ENCODE data around the gene KLK6.
"Not testable (repeated sequence)": the region's sequence is repeated elsewhere in the genome, so short reads cannot be mapped to it uniquely, and the experiment has no call there.

Gene KLK6

GRCh38 chr19:50998061-50998460, 28.7 kb upstream of the KLK6 start:
- DNase-seq, result no peak

DNA sequence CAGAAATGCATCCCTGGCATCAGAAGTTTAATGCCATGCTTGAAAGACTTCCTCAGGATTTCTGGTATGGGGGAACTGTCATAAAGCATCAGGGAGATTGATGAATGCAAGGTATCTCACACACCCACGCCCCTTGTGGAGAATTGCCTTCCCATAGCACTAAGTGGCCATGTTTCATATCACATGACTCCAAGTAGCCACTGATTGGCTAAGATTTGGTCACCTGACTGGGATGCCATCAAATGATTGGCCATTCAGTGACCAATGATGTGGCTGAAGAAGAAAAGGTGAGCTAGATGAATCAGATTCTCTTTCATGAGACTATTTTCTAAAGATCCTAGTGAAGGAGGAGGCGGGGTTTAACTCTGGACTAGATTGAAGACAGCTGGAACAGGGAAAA, 24.7 kb upstream of the KLK6 start:
- no peak for DNase-seq

GRCh38 chr19:50992666-50993035, 23.3 kb upstream of the KLK6 start:
- no peak for DNase-seq

- not testable (repeated sequence) for DNase-seq
Observed at GRCh38 chr19:50984416-50984815, 15.0 kb upstream of the KLK6 start.

DNA sequence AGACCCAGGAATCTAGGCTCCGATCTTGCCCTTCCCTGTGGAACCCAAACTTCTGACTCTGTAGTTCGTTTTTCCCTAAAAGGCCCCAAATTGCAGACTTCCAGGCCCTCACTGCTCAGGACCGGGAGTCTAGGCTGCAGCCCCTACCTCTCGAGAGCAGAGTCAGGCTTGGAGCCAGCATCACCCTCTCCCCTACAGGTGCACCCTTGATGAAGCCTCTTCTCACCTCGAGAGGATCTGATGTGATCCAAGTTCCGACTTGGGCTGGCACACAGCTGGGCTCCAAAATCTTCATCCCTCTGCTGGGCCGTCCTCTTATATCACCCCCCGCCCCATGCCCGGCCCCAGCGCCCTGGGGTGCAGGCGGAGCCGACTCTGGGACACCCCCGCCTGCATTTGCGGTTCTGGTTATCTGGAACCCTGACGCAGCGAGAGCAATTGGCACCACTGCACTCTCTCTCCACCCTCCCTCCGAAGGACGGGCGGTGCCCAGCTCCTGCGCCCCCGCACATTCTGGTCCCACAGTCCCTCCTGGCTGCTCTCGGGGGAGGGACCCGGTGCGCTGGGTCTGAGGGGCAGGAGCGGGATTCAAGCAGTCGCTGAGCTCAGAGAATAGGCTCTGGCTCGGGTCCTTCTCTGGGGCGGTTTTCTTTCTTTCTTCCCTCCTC, 14.4 kb upstream of the KLK6 start, which contains the start of gene KLK7:
Gene KLK7, minus strand, starts transcription at position 293 of the 668 bp plus-strand sequence. CDS start 1,518 bp downstream, outside the sequence.
- DNase-seq, result no peak

GRCh38 chr19:50982186-50982585, 12.8 kb upstream of the KLK6 start:
- no peak for DNase-seq

GRCh38 chr19:50981587-50982146, 12.3 kb upstream of the KLK6 start:
- DNase-seq, result no peak

DNA sequence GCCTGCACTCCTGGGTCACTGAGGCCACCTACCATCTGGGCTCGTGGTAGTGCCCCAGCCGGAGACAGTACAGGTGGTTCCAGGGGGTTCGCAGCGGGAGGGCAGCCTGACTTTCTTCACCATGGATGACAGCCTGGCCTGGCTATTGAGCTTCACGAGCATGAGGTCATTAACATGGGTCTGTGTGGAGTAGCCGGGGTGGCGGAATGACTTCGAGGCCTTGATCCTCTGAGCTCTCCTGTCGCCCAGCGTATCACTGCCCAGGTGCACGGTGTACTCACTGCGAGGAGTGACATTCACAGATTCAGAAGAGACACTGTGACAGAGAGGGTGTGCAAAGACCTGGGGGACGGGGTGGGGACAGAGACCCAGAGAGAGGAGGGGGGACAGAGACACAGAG, 10.8 kb upstream of the KLK6 start:
- DNase-seq, result no peak

DNA sequence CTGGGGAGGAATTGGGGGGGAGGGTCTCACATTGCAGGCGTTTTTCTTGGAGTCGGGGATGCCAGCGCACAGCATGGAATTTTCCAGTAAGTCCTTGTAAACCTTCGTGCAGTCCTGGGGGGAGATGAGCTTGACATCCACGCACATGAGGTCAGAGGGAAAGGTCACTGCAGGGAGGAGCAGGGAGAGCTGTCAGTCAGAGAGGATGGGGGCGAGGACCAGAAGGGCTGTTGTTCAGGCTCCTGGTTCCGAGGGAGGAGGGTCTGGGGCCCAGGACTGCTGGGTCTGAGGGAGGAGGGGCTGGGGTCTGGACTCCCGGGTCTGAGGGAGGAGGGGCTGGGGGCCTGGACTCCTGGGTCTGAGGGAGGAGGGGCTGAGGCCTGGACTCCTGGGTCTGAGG, 10.4 kb upstream of the KLK6 start:
- DNase-seq, result no peak

DNA sequence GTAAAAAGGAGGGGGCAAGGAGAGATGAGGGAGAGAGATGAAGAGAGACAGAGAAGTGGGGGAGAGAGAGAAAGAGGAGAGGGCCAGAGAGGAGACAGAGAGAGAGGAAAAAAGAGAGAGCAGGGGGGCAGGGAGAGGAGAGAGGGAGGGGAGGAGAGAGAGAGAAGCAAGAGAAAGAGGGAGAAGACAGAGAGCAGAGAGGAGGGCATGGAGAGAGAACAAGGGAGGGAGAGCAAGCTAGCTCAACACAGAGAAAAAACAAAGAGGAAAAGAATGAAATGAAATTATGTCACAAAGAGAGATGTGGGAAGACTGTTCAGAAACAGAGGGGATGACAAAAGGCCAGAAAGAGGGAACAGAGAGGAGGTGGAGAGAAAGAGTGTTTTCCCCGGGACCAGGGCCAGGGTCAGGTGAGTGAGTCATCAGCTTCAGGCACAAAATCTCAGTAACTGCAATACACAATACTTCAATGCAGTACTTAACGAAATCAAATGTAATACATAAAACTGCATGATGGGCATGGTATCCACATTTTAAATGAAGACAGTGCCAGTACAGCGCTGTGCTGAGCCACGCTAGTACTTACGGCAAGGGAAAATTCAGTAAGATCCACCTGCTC, 9.5 kb upstream of the KLK6 start:
- no peak for DNase-seq

DNA sequence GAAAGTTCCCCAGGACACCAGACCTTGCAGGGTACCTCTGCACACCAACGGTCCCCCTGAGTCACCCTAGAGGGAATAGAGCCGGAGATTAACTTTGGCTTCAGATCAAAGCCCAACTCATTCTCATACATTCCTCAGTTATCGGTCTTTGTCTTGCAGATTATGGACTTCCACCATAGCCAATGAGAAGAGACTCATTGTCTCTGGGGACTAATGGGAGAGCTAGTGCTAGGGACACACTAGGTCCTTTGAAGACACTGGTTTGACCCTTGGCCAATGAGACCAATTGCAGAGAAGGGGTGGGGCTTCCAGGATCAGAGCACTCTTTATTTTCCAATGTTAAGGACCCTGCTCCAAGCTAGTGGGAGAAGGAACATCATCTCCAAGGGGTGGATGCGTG, 8.2 kb upstream of the KLK6 start:
- no peak for DNase-seq

DNA sequence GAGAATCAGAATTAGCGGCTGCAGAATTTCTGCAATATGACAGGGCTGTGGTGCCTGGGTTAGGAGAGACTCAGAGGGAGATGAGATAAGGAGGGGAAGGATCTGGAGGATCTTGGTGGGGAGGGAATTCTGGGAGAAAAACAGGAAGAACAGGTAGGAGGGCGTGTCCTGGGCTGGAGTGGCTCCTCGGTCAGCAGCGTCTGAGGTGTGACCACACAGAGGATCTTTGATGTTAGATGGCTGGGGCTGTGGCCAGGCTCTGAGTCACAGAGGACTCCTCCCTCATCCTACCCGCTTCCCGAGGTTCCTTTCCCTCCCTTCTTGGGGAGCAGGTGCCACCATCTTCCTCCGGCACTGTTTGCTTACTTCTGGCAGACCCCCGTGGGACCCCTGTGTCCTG, 6.4 kb upstream of the KLK6 start:
- no peak for DNase-seq

GRCh38 chr19:50974702-50975556, 5.5 kb upstream of the KLK6 start:
- DNase-seq, result no peak

DNA sequence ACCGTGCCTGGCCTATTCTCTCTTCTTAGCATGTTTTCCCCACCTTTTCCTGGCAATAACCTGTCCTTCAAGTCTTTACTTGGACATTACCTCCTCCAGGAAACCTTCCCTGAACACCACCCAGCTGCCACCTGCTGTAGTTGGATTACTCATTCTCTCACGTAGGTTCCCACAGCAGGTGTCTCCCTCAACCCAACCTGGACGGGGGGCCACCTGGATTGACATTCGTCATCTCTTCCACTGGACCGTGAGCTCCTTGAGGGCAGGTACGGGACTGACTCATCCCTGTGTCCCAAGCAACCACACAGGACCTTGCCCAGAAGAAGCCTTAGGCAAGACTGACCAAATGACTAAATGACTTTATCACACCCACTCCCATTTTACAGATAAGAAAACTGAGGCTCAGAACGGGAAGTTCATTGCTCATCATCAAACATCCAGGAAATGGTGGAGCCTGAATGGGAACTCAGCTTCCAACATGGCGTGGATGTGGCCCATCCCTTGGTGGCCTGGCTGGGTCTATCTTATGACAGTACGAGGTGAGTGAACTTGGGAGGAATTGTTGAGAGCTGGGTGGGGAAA, 3.5 kb upstream of the KLK6 start:
- DNase-seq, result no peak

- not testable (repeated sequence) for DNase-seq
Observed at GRCh38 chr19:50969810-50970209, 419 bp upstream of the KLK6 start.

GRCh38 chr19:50968716-50969412, 527 bp downstream of the KLK6 start:
- no peak for DNase-seq

DNA sequence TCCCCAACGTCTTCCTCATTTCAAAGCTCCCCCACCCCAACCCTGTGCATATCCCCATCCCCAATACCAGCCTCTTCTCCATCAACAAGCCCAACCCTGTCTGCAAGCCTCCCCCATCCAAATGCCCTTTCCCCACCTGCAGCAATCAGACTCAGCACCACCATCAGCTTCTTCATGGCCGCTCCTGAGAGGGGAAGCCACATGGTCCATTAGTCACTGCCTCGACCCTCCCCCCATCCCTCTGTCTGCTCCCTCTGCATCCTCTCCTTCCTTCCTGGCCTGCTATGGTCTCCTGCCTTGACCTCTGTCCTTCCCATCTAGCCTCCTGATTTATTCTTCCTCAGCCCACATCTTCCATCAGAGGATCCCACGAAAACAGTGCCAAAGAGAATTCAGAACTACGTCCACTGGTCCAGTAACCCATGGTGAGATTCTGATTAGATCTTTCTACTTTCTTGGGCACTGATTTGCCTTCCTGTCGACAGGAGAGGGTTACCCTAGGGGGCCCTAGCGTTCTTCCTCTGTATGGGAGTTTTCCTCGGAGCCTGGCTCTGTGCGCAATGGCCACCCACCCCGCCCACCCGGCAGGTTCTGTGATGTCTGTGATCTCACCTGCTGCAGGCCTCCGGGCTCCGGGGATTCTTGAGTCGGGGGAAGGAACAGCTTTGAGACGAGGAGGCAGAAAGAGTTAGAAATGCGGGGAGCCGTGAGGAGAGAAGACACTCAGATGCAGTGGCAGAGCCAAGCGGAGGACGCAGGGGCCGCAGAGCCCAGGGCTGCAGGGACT, 1.3 kb downstream of the KLK6 start:
- DNase-seq, result peak; percentile 57

DNA sequence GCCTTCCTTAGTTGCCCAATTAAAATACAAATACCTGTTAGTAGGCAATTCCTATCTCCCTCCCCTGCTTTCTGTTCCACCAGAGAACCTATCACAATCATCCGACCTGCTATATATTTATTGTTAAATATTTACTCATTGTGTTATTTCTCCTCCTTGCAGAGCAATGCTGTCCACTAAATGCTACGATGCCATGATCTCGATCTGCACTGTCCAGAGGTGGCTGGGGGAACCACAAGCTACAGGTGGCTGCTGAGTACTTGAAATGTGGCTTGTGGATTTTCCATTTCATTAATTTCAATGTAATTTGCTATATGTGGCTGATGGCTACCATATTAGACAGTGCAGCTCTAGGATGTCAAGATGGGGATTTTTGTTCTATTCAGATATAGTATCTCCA, 5.1 kb downstream of the KLK6 start:
- no peak for DNase-seq

DNA sequence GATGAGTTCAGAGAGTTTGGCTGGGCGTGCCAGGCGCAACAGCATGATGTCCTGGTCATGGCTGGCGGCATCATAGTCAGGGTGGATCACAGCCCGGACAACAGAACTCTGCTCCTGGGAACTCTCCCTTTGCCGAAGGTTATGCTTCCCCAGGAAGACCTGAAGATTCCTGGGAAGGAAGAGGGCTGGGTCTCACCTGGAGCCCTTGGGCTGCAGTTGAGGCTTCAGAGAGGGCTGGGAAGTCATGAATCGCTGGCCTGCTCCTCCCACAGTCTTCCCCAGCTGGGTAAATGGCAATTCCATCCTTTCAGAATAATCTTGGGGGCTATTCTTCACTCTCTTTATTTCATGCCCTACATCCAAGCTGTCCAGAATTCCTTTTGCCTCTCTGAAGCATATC, 6.0 kb downstream of the KLK6 start:
- no peak for DNase-seq

GRCh38 chr19:50962245-50962644, 7.1 kb downstream of the KLK6 start:
- DNase-seq, result no peak
